SU-DHL-6 (cell line): ENCODE measurements around the gene DTHD1.

Experiments
- EZH2phosphoT487 ChIP-seq: fragments of 200-600 bp; sonication (generic), shearing (Covaris generic); conservative IDR thresholded peaks from 2 replicates; pipeline ENCODE4 v1.6.1; 2018; ENCODE audit warnings: mild to moderate bottlenecking, antibody characterized with exemption, low read length, moderate library complexity, mixed read lengths
- TF ChIP-seq, protein P1 (sequence below): fragments of 200-600 bp; sonication (generic); IDR thresholded peaks from one replicate; pipeline ENCODE4 v1.5.1; 2017; ENCODE audit warnings: antibody characterized with exemption, mild to moderate bottlenecking, low read length, moderate library complexity; ENCODE audit not compliant: insufficient read depth, poor library complexity, severe bottlenecking

- TF ChIP-seq EZH2phosphoT487, result no peak
- TF ChIP-seq, protein P1, sequence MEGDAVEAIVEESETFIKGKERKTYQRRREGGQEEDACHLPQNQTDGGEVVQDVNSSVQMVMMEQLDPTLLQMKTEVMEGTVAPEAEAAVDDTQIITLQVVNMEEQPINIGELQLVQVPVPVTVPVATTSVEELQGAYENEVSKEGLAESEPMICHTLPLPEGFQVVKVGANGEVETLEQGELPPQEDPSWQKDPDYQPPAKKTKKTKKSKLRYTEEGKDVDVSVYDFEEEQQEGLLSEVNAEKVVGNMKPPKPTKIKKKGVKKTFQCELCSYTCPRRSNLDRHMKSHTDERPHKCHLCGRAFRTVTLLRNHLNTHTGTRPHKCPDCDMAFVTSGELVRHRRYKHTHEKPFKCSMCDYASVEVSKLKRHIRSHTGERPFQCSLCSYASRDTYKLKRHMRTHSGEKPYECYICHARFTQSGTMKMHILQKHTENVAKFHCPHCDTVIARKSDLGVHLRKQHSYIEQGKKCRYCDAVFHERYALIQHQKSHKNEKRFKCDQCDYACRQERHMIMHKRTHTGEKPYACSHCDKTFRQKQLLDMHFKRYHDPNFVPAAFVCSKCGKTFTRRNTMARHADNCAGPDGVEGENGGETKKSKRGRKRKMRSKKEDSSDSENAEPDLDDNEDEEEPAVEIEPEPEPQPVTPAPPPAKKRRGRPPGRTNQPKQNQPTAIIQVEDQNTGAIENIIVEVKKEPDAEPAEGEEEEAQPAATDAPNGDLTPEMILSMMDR, result no peak
Measured at GRCh38 chr4:36264207-36264826, 17.1 kb upstream of the DTHD1 start.
